Heart left ventricle (tissue), 13 donors: ENCODE results near the gene CUBN.

Experiments used
- POLR2A ChIP-seq, 2 donors: fragments of 450-650 bp; IDR thresholded peaks; one replicate each; pipeline ENCODE4 v1.6.1; 2017; ENCODE audit warnings: antibody characterized with exemption in 2 of 2, mild to moderate bottlenecking in 2 of 2, moderate library complexity in 2 of 2
- TF ChIP-seq, protein P1 (sequence below), 12 donors: fragments of 200-600 bp; sonication (generic) in 4 of 12; IDR thresholded peaks; one replicate each; pipeline versions ENCODE4 v1.5.0 to v1.8.0; 2018 to 2022; ENCODE audit warnings: antibody characterized with exemption in 12 of 12, mild to moderate bottlenecking in 5 of 12
- donor health status: ischemic (EF 13 %, LVEDD 7.1; RV severe dilation, severe dysfunction).
- donor health status: DM: no; HTN: yes; CAD: no.
- donor health status: DM: no; HTN: no; CAD: no.
- donor health status: ischemic (EF 25% LVEDD 6.9; RV normal size, moderate dysfunction).
- donor health status: ischemic (EF 25% LVEDD 5.7; RV mildly dilated, moderate dysfunction).
- donor health status: ischemic (EF 35%, LVEDD 5.7; RV mildly dilated, moderate dysfunction).
- donor health status: nonischemic (EF 11% LVEDD 7.7; RV severe dilation, severe dysfunction).
- donor health status: DM: yes; HTN: yes; CAD: no.
- donor health status: PGD.
- donor health status: ischemic (EF 29% LVEDD 5.4; RV normal size, mild dysfunction).
- donor health status: nonischemic (EF 23%, LVEDD 6.1; RV moderate dilation, normal function).

DNA sequence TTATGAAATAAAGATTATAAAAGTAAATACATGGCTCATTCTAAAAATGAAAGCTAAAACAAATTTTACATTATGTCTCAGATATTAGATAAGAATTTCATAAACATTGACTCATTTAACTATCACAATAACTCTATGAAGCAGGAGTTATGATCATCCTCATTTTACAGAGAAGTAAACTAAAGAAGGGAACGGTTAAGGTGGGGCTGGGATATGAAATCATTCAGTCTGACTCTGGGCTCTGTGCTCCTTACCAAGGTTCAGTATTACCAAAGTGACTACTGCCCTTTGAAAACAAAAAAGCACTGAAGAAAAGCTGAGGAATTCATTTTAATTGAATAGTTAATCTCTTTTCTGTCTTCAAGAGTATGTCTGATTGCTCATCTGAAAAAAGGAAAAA lies 22.1 kb upstream of the CUBN start:
- no peak for TF ChIP-seq POLR2A (IDR thresholded peaks at IDR 0.05)
- TF ChIP-seq, protein P1, sequence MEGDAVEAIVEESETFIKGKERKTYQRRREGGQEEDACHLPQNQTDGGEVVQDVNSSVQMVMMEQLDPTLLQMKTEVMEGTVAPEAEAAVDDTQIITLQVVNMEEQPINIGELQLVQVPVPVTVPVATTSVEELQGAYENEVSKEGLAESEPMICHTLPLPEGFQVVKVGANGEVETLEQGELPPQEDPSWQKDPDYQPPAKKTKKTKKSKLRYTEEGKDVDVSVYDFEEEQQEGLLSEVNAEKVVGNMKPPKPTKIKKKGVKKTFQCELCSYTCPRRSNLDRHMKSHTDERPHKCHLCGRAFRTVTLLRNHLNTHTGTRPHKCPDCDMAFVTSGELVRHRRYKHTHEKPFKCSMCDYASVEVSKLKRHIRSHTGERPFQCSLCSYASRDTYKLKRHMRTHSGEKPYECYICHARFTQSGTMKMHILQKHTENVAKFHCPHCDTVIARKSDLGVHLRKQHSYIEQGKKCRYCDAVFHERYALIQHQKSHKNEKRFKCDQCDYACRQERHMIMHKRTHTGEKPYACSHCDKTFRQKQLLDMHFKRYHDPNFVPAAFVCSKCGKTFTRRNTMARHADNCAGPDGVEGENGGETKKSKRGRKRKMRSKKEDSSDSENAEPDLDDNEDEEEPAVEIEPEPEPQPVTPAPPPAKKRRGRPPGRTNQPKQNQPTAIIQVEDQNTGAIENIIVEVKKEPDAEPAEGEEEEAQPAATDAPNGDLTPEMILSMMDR (IDR thresholded peaks at IDR 0.05): no peak
